OCI-LY3 (cell line): Measurements from ENCODE around the gene NRXN3.

Source experiments
- EZH2phosphoT487 ChIP-seq: fragments of 200-600 bp; shearing (Covaris generic); IDR thresholded peaks from 2 replicates; pipeline ENCODE4 v1.6.1; 2018; ENCODE audit warnings: antibody characterized with exemption, mixed run types, low read depth
- TF ChIP-seq, protein P1 (sequence below): fragments of 200-600, 300-600 bp; sonication (generic); IDR thresholded peaks from 2 replicates; pipeline ENCODE4 v1.5.1; 2014; ENCODE audit warnings: antibody characterized with exemption, low read length, low read depth

DNA sequence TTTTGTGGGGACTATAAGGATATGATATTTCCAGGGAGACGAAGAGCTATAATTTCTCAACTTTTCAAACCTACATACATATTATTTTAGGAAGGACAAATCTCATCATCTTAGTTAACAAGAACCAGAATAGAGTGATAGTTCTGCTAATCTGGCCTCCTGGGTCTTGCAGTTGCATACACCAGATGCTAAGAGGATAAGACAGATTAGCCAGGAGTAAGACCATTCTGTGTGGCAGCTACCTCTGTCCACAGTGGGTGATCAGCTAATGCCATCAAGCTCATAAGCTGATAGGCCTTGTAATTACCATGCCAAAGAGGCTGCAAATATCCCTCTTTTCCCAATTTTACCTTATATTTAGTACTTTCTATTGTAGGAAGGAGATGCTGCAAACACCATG lies 776.8 kb downstream of the NRXN3 start:
- TF ChIP-seq, protein P1, sequence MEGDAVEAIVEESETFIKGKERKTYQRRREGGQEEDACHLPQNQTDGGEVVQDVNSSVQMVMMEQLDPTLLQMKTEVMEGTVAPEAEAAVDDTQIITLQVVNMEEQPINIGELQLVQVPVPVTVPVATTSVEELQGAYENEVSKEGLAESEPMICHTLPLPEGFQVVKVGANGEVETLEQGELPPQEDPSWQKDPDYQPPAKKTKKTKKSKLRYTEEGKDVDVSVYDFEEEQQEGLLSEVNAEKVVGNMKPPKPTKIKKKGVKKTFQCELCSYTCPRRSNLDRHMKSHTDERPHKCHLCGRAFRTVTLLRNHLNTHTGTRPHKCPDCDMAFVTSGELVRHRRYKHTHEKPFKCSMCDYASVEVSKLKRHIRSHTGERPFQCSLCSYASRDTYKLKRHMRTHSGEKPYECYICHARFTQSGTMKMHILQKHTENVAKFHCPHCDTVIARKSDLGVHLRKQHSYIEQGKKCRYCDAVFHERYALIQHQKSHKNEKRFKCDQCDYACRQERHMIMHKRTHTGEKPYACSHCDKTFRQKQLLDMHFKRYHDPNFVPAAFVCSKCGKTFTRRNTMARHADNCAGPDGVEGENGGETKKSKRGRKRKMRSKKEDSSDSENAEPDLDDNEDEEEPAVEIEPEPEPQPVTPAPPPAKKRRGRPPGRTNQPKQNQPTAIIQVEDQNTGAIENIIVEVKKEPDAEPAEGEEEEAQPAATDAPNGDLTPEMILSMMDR = no peak
- no peak for TF ChIP-seq EZH2phosphoT487
